ENCODE results near the gene ROBO2. TPM values are rescaled to one million over a fixed set of nuclear protein-coding genes. Genes with fewer than 3 reads are reported as not detected.

Gene ROBO2
- polyA plus RNA-seq, 1 experiment, result 16.3 TPM

DNA sequence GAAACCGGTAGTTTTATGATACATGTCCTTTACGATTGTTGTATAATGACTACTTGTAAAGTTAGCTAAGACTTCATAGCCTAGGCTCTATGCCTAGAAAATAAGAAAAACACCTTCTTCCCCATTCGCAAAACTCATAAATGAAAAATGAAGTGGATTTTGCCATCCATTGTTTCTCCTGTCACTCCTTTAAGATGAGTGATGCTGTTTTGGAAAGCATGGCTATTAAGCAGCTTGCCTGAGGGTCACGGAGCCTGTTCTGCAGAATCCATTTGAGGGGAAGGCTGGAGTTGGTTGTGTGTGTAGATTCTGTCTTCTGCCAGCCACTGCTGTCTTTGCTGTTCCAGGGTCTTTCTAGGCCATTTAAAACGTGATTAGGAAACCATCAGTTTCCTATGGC is 31.5 kb downstream of the ROBO2 start:
- no peaks in the 10 kb centered on the region for H3K27me3 ChIP-seq (ENCODE audit: control insufficient read depth, insufficient read depth, low read length)
- DNase-seq (ENCODE audit: low read depth, low spot score), result no peak
- H3K4me3 ChIP-seq (ENCODE audit: low read depth, low read length), result no peak overlapping the region
- no peaks in the 10 kb centered on the region for H3K9me3 ChIP-seq (ENCODE audit: control insufficient read depth, insufficient read depth, low read length)
- CTCF ChIA-PET, result no interaction called here
- H3K27ac ChIP-seq (ENCODE audit: low read depth, low read length), result no peak overlapping the region
- POLR2A ChIA-PET, result no interaction called here
- TF ChIP-seq CTCF (IDR thresholded peaks at IDR 0.05; ENCODE audit: low read depth, low read length), result no peak

GRCh38 chr3:77071809-77072208 is 31.9 kb downstream of the ROBO2 start:
- Histone ChIP-seq H3K4me3 (ENCODE audit: low read depth, low read length) (no peak overlapping the region), H3K27me3 (ENCODE audit: control insufficient read depth, insufficient read depth, low read length) (no peaks in the 10 kb centered on the region), H3K9me3 (ENCODE audit: control insufficient read depth, insufficient read depth, low read length) (no peaks in the 10 kb centered on the region), H3K27ac (ENCODE audit: low read depth, low read length) (no peak overlapping the region)
- DNase-seq (ENCODE audit: low read depth, low spot score), result no peak
- ChIA-PET CTCF (no interaction called here), POLR2A (no interaction called here)
- no peak for TF ChIP-seq CTCF (IDR thresholded peaks at IDR 0.05; ENCODE audit: low read depth, low read length)

DNA sequence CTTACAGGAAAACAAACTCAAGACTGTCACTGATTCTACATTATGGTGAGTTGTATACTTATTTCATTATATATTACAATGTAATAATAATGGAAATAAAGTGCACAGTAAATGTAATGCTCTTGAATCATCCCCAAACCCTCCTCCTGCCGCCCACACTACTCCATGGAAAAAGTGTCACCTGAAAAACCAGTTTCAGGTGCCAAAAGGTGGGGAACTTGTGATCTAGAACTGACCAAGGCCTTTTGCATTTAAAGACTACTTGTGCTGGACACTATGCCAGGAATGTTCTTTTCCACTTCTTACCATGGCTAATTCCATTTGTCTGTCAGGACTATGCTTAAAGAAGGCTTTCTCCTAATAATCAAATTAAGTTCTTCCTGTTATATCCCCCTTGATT is 32.3 kb downstream of the ROBO2 start:
- CTCF ChIA-PET, result no interaction called here
- POLR2A ChIA-PET, result no interaction called here
- Histone ChIP-seq H3K4me3 (ENCODE audit: low read depth, low read length) (no peak overlapping the region), H3K9me3 (ENCODE audit: control insufficient read depth, insufficient read depth, low read length) (no peaks in the 10 kb centered on the region), H3K27ac (ENCODE audit: low read depth, low read length) (no peak overlapping the region), H3K27me3 (ENCODE audit: control insufficient read depth, insufficient read depth, low read length) (no peaks in the 10 kb centered on the region)
- no peak for TF ChIP-seq CTCF (IDR thresholded peaks at IDR 0.05; ENCODE audit: low read depth, low read length)
- no peak for DNase-seq (ENCODE audit: low read depth, low spot score)

- no peaks in the 10 kb centered on the region for H3K27me3 ChIP-seq (ENCODE audit: control insufficient read depth, insufficient read depth, low read length)
- DNase-seq (ENCODE audit: low read depth, low spot score), result no peak
- CTCF ChIA-PET, result no interaction called here
- POLR2A ChIA-PET, result no interaction called here
- H3K9me3 ChIP-seq (ENCODE audit: control insufficient read depth, insufficient read depth, low read length), result no peaks in the 10 kb centered on the region
- no peak for TF ChIP-seq CTCF (IDR thresholded peaks at IDR 0.05; ENCODE audit: low read depth, low read length)
- H3K27ac ChIP-seq (ENCODE audit: low read depth, low read length), result no peak overlapping the region
- H3K4me3 ChIP-seq (ENCODE audit: low read depth, low read length), result no peak overlapping the region
Measured at GRCh38 chr3:77078279-77078678, 38.4 kb downstream of the ROBO2 start.

DNA sequence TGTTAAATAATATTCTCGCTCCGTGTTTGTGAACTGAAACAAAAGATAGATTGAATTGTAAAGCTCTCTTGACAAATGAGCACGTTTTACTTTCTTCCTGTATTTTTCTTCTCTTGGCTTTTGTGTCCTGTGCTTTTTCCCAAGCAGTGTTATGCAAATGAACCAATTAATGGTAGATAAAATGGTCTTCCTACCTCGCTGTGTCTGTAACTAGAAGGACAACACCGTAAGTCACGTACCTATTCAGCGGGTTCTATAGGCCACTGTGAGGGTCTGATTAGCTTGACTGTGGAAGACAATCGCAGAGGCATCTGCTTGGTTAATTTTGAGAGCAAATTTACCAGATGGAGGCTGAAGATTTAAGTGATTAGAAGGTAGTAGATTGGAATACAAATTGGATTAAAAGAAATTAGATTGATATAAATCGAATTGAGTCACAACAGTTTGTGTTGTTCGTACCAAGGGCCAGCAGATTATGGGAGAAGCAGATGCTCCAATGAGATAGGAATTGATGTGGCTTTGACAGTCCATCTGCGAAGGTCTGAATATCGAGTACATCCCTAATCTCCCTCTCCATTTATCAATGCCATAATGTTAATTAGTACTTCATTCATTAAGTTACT is 40.2 kb downstream of the ROBO2 start:
- DNase-seq (ENCODE audit: low read depth, low spot score), result no peak
- H3K27me3 ChIP-seq (ENCODE audit: control insufficient read depth, insufficient read depth, low read length), result no peaks in the 10 kb centered on the region
- no peak overlapping the region for H3K27ac ChIP-seq (ENCODE audit: low read depth, low read length)
- H3K4me3 ChIP-seq (ENCODE audit: low read depth, low read length), result no peak overlapping the region
- TF ChIP-seq CTCF (IDR thresholded peaks at IDR 0.05; ENCODE audit: low read depth, low read length), result no peak
- ChIA-PET POLR2A (no interaction called here), CTCF (no interaction called here)
- no peaks in the 10 kb centered on the region for H3K9me3 ChIP-seq (ENCODE audit: control insufficient read depth, insufficient read depth, low read length)

Data from AG04450 (cell line).